SK-N-SH (cell line): ENCODE data around the gene TFIP11.

ENCODE experiments used
- CTCF ChIP-seq: fragments of 200-600 bp; sonication (generic); IDR thresholded peaks from 2 replicates; pipeline ENCODE4 v1.6.1; 2017; ENCODE audit warnings: antibody characterized with exemption, mild to moderate bottlenecking, moderate library complexity
- EP300 ChIP-seq, 2 experiments: IDR thresholded peaks; 2 replicates each; pipeline versions ENCODE4 v1.4.0 to v1.6.1; 2012; ENCODE audit warnings: borderline replicate concordance in 1 of 2, low read depth in 1 of 2, low read length in 1 of 2
- EZH2phosphoT487 ChIP-seq: fragments of 200-600 bp; sonication (generic); IDR thresholded peaks from 2 replicates; pipeline ENCODE4 v1.6.1; 2017; ENCODE audit warnings: low read depth, mixed run types, mild to moderate bottlenecking, antibody characterized with exemption, moderate library complexity, borderline replicate concordance
- GABPA ChIP-seq: IDR thresholded peaks from 2 replicates; pipeline ENCODE4 v1.4.0; 2012; ENCODE audit warnings: low read depth, mild to moderate bottlenecking
- PBX3 ChIP-seq: IDR thresholded peaks from 2 replicates; pipeline ENCODE4; 2012
- POLR2AphosphoS5 ChIP-seq: IDR thresholded peaks from 2 replicates; pipeline ENCODE4 v1.6.1; 2012; ENCODE audit warnings: low read depth, low read length
- RCOR1 ChIP-seq: fragments of 150-350 bp; IDR thresholded peaks from 2 replicates; pipeline ENCODE4 v1.6.1; 2017; ENCODE audit warnings: antibody characterized with exemption, low read length
- RXRA ChIP-seq: IDR thresholded peaks from 2 replicates; pipeline ENCODE4 v1.4.0; 2012; ENCODE audit warnings: low read depth, mild to moderate bottlenecking, borderline replicate concordance
- SIN3A ChIP-seq: IDR thresholded peaks from 2 replicates; pipeline ENCODE4 v1.6.1; 2012; ENCODE audit warnings: low read depth, mild to moderate bottlenecking, low read length, moderate library complexity, borderline replicate concordance
- TEAD4 ChIP-seq: IDR thresholded peaks from 2 replicates; pipeline ENCODE4 v1.4.0; 2012; ENCODE audit warnings: mild to moderate bottlenecking, borderline replicate concordance; ENCODE audit not compliant: insufficient read depth
- YY1 ChIP-seq: IDR thresholded peaks from 2 replicates; pipeline ENCODE4 v1.4.0; 2012; ENCODE audit warnings: low read depth, mild to moderate bottlenecking
- TF ChIP-seq, protein P1 (sequence below): IDR thresholded peaks from 2 replicates; pipeline ENCODE4 v1.4.0; 2012; ENCODE audit warnings: low read depth
- TF ChIP-seq, protein P2 (sequence below): IDR thresholded peaks from 2 replicates; pipeline ENCODE4 v1.6.1; 2012; ENCODE audit warnings: mild to moderate bottlenecking, low read depth, low read length, moderate library complexity

DNA sequence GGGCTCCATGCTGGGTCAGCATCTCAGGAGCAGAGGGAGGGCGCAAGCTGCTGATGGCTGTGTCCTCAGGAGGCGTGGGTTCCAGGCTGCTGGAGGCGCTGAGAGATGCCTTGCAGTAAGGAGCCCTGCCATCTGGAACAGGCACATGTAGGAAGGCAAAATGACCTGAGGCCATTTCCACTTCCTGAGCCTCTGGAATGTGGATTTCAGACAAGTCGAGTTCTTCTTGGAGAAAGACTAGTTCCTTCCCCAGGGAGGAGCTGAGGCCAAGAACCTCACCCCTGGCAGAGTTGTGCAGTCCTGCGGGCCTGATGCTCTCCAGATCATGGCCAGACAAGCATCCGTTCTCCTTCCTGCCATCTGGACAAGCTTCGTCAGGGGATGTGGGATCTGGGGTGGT lies 48.0 kb downstream of the TFIP11 start:
- TF ChIP-seq YY1 (no peak), CTCF (no peak), POLR2AphosphoS5 (no peak), GABPA (no peak), EZH2phosphoT487 (no peak), RXRA (no peak), TEAD4 (no peak), PBX3 (no peak), SIN3A (no peak), RCOR1 (no peak), EP300 (IDR thresholded peaks at IDR 0.05; ENCODE audit: borderline replicate concordance in 1 of 2, low read depth in 1 of 2, low read length in 1 of 2) (no peak)
- TF ChIP-seq, protein P1, sequence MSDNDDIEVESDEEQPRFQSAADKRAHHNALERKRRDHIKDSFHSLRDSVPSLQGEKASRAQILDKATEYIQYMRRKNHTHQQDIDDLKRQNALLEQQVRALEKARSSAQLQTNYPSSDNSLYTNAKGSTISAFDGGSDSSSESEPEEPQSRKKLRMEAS: no peak
- TF ChIP-seq, protein P2, sequence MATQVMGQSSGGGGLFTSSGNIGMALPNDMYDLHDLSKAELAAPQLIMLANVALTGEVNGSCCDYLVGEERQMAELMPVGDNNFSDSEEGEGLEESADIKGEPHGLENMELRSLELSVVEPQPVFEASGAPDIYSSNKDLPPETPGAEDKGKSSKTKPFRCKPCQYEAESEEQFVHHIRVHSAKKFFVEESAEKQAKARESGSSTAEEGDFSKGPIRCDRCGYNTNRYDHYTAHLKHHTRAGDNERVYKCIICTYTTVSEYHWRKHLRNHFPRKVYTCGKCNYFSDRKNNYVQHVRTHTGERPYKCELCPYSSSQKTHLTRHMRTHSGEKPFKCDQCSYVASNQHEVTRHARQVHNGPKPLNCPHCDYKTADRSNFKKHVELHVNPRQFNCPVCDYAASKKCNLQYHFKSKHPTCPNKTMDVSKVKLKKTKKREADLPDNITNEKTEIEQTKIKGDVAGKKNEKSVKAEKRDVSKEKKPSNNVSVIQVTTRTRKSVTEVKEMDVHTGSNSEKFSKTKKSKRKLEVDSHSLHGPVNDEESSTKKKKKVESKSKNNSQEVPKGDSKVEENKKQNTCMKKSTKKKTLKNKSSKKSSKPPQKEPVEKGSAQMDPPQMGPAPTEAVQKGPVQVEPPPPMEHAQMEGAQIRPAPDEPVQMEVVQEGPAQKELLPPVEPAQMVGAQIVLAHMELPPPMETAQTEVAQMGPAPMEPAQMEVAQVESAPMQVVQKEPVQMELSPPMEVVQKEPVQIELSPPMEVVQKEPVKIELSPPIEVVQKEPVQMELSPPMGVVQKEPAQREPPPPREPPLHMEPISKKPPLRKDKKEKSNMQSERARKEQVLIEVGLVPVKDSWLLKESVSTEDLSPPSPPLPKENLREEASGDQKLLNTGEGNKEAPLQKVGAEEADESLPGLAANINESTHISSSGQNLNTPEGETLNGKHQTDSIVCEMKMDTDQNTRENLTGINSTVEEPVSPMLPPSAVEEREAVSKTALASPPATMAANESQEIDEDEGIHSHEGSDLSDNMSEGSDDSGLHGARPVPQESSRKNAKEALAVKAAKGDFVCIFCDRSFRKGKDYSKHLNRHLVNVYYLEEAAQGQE: no peak
